Measurements from ENCODE around the gene SH3BGRL3. TPM values are rescaled to one million over a fixed set of nuclear protein-coding genes. Genes with fewer than 3 reads are reported as not detected.
"Not testable (repeated sequence)": the region's sequence is repeated elsewhere in the genome, so short reads cannot be mapped to it uniquely, and the experiment has no call there.

Gene SH3BGRL3
- total RNA-seq, 2 donors from 2014 or later: 261 to 364 TPM

DNA sequence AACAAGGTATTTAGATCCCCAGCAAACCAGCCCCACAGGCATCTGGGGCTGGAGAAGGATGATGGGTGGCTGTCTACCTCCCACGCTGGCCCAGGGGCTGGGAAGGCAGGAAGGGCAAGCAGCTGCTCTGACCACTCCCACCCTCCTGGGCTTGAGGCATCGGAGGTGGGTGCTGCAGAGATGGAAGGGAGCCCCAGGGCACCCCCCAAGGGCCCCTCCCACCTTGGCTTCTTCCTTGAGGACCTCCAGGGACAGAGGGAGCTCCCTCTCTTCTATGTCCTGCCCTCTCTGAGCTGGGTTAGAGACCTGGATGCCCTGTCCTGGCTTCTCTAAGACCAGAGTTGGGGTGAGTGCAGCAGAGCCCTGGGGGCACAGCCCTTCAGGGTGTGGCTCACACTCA lies 41.0 kb downstream of the SH3BGRL3 start:
- DNase-seq (ENCODE audit: low spot score in 2 of 2) (no peak), ATAC-seq (peak in 1 of 2 donors; percentile 34)
- Mint-ChIP-seq H3K27ac (peak overlapping the region; percentile 56 to 58), H3K36me3 (peaks cover 27 to 36% of the 10 kb centered on the region in 2 donors), H3K9me3 (no peaks in the 10 kb centered on the region)

DNA sequence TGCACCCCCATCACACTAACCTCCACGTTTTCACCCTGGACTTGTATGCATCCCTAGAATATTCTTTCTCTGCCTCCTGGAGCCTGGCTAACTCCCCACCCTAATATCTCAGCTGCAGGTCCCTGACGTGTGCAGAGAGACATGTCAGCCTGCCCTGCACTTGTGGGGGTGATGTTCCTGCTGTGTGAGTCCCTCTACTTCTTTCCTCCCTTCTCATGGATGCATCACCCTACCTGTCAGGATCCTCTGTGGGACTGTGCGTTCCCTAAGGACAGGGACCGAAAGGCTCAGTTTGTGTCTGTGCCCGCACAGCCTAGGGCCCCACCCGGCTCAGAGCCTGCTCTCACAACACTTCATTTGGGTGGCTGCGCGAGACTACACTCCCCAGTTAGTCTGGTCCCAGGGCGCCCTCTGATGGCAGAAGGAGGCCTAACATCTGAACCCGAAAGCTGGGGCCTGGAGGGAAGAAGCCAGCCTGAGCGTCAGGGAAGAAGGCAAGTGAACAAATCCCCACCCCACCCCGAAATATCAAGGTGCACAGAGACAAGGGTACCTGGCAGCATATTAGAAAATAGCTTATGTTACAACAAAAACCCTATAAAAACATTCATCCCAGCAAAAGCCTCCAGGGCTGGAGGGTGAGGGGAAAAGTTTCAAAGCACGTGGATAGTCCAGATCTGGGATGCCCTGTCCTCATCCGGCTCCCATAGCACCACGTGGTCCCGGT lies 41.6 kb downstream of the SH3BGRL3 start:
- Mint-ChIP-seq H3K27ac (peak overlapping the region; percentile 56 to 58), H3K9me3 (no peaks in the 10 kb centered on the region), H3K36me3 (peaks cover 27 to 36% of the 10 kb centered on the region in 2 donors)
- peak; percentile 48 to 71 for ATAC-seq
- peak; percentile 91 to 99 for DNase-seq (ENCODE audit: low spot score in 2 of 2)

DNA sequence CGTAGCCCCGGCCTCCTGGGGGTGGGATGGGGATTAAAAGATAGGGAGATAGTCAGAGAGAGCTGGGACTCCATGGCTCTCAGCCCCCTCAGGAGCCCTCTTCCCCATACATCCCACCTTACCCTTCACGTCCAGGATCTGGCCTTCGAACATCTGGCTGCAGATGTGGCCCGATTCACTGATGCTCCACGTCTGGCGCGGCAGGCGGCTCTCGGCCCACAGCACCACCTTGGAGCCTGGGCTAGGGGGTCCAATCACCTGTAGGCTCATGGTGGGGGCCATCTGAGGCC lies 42.1 kb downstream of the SH3BGRL3 start:
- Mint-ChIP-seq H3K9me3 (no peaks in the 10 kb centered on the region), H3K36me3 (peaks cover 27 to 36% of the 10 kb centered on the region in 2 donors)
- no peak for DNase-seq (ENCODE audit: low spot score in 2 of 2)

DNA sequence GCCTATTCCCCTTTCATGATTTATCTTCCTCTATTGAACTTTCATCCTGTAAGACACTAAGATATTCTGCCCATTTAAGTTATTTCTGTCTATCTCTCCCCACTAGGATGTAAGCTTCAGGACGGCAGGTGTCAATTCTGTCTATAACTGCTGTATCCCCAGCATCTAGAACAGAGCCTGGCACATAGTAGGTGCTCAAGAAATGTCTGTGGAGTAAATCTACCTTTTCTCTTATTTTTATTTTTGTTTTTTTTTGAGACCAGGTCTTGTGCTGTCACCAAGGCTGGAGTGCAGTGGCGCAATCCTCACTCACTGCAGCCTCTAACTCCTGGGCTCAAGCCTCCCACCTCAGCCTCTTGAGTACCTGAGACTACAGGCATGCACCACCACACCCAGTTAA lies 43.5 kb downstream of the SH3BGRL3 start:
- Mint-ChIP-seq H3K36me3 (peaks cover 21 to 30% of the 10 kb centered on the region in 2 donors), H3K9me3 (no peaks in the 10 kb centered on the region), H3K27ac (peak overlapping the region in 1 of 2 donors; percentile 21)
- ATAC-seq: no peak
- no peak for DNase-seq (ENCODE audit: low spot score in 2 of 2)

More for the DNA sequence above, 42.1 kb downstream of the SH3BGRL3 start:
- H3K27ac Mint-ChIP-seq: peak overlapping the region; percentile 26 to 58
- no peak for ATAC-seq

DNA sequence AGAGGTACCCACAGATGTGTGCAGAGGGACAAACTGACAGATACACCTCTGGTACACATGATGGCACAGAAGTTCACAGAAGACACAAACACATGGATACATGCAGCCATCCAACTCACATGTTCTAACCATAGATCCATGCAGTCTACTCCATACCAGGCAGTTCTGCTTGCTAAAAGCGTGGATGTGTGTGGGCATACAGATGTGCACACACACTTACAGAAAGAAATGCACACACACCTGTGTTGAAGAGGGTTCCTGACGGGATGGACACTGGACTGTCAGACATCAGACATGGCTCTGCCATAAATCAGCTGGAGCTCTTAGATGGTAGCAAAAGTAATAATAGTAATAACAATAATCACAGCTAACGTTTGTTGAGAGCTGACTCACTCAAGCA lies 44.7 kb downstream of the SH3BGRL3 start:
- Mint-ChIP-seq H3K27ac (peak overlapping the region in 1 of 2 donors; percentile 21), H3K9me3 (no peaks in the 10 kb centered on the region), H3K36me3 (peaks cover 12 to 21% of the 10 kb centered on the region in 2 donors)
- no peak for DNase-seq (ENCODE audit: low spot score in 2 of 2)
- no peak for ATAC-seq

DNA sequence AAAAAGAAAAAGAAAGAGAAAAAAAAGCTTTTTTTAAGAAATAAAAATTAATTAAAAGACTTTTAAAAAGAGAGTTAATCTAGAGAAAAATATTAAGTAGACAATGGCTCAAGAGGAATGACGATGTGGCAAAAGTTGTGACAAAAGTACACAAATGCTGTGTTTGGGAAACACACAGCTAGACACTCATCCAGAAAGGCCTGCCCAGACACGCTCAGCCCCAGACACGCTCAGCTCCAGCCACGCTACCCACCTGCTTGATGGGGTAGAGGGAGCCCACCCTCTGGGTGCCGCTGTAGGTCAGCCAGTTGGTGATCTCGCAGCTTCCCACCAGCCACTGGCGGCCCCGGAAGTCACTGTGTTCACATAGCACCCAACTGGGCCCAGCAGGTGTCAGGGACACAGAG lies 48.1 kb downstream of the SH3BGRL3 start:
- no peaks in the 10 kb centered on the region for H3K9me3 Mint-ChIP-seq
- no peak for ATAC-seq
- no peak for DNase-seq (ENCODE audit: low spot score in 2 of 2)
- H3K36me3 Mint-ChIP-seq: peaks cover 0 to 3% of the 10 kb centered on the region in 2 donors
- no peak overlapping the region for H3K27ac Mint-ChIP-seq

DNA sequence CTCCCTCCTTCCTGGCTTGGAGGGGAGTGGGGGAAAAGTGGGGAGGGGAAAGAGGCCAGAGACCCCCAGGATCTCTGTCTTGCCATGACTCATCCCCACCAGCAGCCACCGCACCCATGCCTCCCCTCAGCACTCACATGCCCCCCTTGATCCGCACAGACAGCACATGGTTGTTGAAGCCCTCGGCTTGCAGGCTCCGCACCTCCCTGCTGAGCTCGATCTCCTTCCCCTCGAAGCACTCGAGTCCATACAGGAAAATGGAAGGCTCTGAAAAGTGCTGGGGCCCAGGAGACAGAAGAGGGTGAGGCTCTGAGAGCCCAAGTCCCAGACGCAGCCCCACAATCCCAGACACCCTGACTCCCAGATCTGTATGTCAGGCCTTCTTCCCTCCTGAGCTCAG lies 48.7 kb downstream of the SH3BGRL3 start:
- Mint-ChIP-seq H3K27ac (no peak overlapping the region), H3K9me3 (no peaks in the 10 kb centered on the region), H3K36me3 (no peaks in the 10 kb centered on the region)
- ATAC-seq (no peak), DNase-seq (ENCODE audit: low spot score in 2 of 2) (no peak)

DNA sequence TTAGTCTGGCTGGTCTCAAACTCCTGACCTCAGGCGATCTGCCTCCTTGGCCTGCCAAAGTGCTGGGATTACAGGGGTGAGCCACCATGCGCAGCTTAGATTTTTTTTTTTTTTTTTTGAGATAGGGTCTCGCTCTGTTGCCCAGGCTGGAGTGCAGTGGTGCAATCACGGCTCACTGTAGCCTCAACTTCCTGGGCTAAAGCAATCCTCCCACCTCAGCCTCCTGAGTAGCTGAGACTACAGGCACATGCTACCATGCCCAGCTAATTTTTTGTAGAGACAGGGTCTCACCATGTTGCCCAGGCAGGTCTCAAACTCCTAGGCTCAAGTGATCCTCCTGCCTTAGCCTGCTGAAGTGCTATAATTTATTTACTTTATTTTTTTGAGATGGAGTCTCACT lies 49.5 kb downstream of the SH3BGRL3 start:
- not testable (repeated sequence) for H3K9me3 Mint-ChIP-seq; H3K36me3 Mint-ChIP-seq; H3K27ac Mint-ChIP-seq; ATAC-seq; DNase-seq (ENCODE audit: low spot score in 2 of 2)

DNA sequence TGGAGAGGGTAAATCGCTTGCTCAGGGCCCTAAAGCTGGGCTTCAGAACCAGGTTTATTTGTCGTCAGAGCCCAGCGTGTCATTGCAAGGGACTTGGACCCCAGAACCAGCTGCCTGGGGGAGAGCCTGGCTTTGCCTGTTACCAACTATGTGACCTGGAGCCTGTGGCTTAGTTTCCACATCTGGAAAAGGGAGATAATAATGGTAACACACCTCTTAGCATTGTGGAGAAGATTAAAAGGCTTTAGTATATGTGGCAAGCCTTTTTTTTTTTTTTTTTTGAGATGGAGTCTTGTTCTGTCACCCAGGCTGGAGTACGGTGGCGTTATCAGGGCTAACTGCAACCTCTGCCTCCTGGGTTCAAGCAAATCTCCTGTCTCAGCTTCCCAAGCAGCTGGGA lies 50.4 kb downstream of the SH3BGRL3 start:
- Mint-ChIP-seq H3K27ac (no peak overlapping the region), H3K9me3 (no peaks in the 10 kb centered on the region), H3K36me3 (no peaks in the 10 kb centered on the region)
- ATAC-seq: no peak
- no peak for DNase-seq (ENCODE audit: low spot score in 2 of 2)

Other genes starting within 250 kb of the SH3BGRL3 start
- not detected for gene SLC30A2, start 234.0 kb upstream of the SH3BGRL3 start, total RNA-seq
- gene TRIM63, start 212.5 kb upstream of the SH3BGRL3 start, total RNA-seq: under 1 TPM in 1 of 2 donors, not detected in 1; 0.31 TPM
- 10 to 100 TPM; 12.9 to 22.6 TPM for gene PDIK1L, start 168.3 kb upstream of the SH3BGRL3 start, total RNA-seq
- not detected for gene FAM110D, start 121.0 kb upstream of the SH3BGRL3 start, total RNA-seq
- gene C1orf232, start 111.1 kb upstream of the SH3BGRL3 start, total RNA-seq: not detected
- gene ZNF593, start 110.2 kb upstream of the SH3BGRL3 start, total RNA-seq: 10 to 100 TPM; 23.0 to 34.4 TPM
- not detected for gene ZNF593OS, start 108.3 kb upstream of the SH3BGRL3 start, total RNA-seq
- 1 to 10 TPM; 2.0 to 3.5 TPM for gene CNKSR1, start 102.6 kb upstream of the SH3BGRL3 start, total RNA-seq
- not detected for gene CATSPER4, start 89.5 kb upstream of the SH3BGRL3 start, total RNA-seq
- gene CEP85, start 45.9 kb upstream of the SH3BGRL3 start, total RNA-seq: 10 to 100 TPM; 26.9 to 92.3 TPM
- gene UBXN11, start 26.6 kb downstream of the SH3BGRL3 start, total RNA-seq: 10 to 100 TPM; 21.0 to 25.8 TPM
- 100 to 1,000 TPM; 343 to 698 TPM for gene CD52, start 37.9 kb downstream of the SH3BGRL3 start, total RNA-seq
- 1 to 10 TPM; 1.0 to 6.0 TPM for gene CRYBG2, start 74.0 kb downstream of the SH3BGRL3 start, total RNA-seq
- gene ZNF683, start 92.7 kb downstream of the SH3BGRL3 start, total RNA-seq: not detected
- gene LIN28A, start 130.7 kb downstream of the SH3BGRL3 start, total RNA-seq: not detected
- gene DHDDS, start 152.2 kb downstream of the SH3BGRL3 start, total RNA-seq: 10 to 100 TPM; 44.1 to 49.2 TPM
- 100 to 1,000 TPM; 649 to 992 TPM for gene HMGN2, start 192.4 kb downstream of the SH3BGRL3 start, total RNA-seq
- 100 to 1,000 TPM; 154 to 197 TPM for gene RPS6KA1, start 249.7 kb downstream of the SH3BGRL3 start, total RNA-seq

Data from activated naive CD4-positive, alpha-beta T cell treated with anti-CD3 and anti-CD28 coated beads, Interleukin-2, amount 50 U/mL, for 72 hours (primary cell).